C4-2B (cell line): Measurements from ENCODE around the gene S100Z.

Experiments
- CTCF ChIP-seq: fragments of 450-650 bp; conservative IDR thresholded peaks from 2 replicates; pipeline ENCODE4 v1.5.1; 2017; ENCODE audit warnings: mild to moderate bottlenecking
- ZFX ChIP-seq: fragments of 450-650 bp; IDR thresholded peaks from 2 replicates; pipeline ENCODE4 v1.6.1; 2017

DNA sequence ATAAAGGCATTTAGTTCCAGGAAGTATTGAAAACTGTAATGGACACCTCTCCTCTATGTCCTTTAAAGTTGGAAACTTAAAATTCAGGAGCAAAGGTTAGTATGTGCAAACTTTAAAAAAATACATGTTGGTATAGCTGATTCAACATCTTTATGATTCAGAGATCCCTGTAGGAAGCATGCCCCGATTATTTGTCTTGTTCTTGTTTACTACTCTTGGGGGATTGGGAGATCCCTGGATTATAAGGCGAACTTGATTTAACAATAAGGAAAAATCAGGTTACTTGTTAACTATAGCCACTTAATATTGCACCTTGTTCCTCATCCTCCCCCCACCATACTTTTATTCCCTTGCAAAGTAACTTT lies 29.3 kb upstream of the S100Z start:
- TF ChIP-seq CTCF (no peak), ZFX (no peak)
